Nucleus accumbens (tissue), 56 donors: ENCODE measurements around the gene NUBP2.

Experiments used
- DNase-seq, 56 donors: peaks; one replicate each; lab custom pipeline; 2025; lab: John Stamatoyannopoulos, UW

Gene NUBP2, protein sequence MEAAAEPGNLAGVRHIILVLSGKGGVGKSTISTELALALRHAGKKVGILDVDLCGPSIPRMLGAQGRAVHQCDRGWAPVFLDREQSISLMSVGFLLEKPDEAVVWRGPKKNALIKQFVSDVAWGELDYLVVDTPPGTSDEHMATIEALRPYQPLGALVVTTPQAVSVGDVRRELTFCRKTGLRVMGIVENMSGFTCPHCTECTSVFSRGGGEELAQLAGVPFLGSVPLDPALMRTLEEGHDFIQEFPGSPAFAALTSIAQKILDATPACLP

GRCh38 chr16:1782408-1783264 is at the start of gene NUBP2, which contains the start of gene SPSB3:
Gene NUBP2 (plus strand): TSS chr16:1782960. CDS start chr16:1783021, 61 bp downstream.
Gene SPSB3 (minus strand): TSS chr16:1782571. CDS start chr16:1781483, 1,088 bp downstream.
- DNase-seq = peak; percentile 90 to 100 (median 100)

- DNase-seq = no peak
Measured at GRCh38 chr16:1734123-1734522, 48.6 kb upstream of the NUBP2 start.

DNA sequence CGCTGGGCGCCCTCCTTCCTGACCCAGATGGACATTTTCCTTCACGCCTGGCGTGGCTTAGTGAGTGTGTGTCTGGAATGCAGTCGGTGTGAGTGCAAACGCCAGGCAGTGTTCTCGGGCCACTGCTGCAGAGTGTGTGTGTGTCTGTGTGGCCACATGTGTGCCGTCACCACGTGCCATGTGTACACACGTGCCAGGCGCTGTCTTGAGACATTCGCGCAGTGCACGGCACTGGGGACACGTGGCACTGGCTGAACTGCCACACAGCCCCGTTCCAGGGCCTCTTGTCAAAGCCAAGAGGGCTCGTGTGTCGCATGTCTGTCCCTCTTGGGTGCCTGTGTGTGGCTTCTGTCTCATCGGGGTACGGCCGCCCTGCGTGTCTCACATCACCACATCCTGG is 47.9 kb upstream of the NUBP2 start:
- DNase-seq = no peak

DNA sequence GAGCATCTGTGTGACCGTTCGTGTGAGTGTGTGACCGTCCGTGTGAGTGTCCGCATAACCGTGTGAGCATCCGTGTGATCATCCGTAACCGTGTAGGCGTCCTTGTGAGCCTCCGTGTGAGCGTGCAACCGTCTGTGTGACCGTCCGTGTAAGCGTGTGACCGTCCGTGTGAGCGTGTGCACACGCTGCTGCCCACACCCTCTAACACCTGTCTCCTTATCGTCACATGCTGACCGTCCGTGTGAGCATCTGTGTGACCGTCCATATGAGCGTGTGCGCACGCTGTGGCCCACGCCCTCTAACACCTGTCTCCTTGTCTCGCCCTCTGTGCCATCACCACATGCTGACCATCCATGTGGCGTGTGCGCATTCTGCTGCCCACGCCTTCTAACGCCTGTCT is 42.5 kb upstream of the NUBP2 start:
- DNase-seq = no peak

DNA sequence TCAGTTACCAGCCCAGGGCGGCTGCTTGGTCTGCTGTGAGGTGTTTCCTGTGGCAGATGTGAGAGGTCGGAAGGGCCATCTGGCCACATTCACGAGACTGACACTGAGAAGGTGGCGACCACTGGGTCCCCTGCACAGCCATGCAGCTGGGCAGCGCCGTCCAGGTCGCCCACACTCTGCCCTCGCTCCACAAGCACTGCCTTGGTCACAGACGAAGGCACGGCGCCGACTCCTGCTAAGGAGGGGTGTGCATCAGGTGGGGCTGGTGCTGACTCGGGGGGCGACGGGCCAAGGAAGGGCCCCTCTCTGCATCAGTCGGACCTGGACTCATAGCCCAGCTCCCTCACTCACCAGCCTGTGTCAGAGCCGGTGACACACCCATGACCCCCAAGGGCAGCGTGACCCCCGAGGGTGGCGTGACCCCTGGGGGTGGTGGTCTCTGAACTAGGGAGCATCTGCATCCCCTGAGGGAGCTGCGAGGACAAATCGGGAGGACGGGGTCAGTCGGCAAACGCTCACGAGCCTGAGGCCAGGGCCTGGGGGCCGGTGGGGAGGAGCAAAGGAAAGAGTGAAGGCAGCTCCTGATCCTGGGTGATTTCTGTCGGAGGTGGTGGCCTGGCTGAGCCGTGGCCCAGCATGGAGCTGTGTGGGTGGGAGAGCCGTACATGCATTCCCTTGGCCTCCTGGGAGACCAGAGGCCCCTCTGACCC is 41.8 kb upstream of the NUBP2 start:
- DNase-seq = no peak

DNA sequence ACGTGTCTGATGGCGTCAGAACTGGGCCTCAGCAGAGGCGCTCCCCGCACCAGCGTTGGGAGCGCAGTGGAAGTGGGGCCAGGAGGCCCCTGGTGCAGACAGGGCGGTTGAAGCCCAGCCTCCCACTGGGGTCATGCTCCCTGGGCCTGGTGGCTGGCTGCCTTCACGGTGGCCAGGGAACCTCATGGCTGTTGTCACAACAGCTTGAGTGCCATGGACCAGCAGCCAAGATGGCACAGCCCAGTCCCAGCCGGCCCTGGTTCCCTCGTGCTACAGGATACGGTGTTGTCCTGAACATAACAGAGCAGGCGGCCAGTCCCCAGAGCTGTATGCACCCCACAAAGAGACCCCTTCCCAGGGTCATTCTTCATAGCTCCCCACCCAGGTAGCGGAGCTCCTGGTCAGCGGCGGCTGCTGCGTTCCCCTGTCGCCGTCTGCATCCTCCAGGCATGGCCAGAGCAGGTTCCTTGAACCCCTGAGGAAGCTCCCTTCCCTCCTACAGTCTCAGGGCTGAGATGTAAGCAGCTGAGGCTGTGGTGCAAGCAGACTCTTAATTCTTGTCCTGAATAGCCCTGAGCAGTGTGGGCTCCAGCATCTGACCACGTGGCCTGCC is 41.1 kb upstream of the NUBP2 start:
- no peak for DNase-seq

GRCh38 chr16:1743376-1744337 is 39.1 kb upstream of the NUBP2 start:
- no peak for DNase-seq

DNA sequence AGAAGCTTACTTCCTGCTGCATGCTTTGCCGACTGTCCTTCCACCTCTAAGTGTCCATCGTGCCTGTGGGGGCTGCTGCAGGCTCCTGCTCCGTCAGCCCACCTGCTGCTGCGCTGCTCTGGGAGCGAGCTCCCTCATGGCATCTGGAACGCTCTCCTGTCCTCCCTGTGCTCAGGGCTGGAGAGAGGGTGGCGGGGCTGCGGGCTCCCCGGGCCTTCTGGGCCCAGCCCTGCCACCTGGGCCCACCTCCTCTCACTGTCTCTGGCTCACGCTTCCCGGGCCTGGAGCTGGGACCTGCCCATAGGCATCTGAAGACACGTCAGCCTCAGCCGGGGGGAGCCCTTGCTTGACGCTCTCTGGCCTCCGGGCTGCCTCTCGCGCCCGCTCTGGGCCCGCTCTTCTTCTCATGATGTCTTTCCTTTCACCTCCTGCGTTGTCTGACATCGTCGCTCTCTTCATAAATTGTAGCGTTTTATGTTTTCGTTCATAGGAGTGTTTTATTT is 38.4 kb upstream of the NUBP2 start:
- DNase-seq = no peak

DNA sequence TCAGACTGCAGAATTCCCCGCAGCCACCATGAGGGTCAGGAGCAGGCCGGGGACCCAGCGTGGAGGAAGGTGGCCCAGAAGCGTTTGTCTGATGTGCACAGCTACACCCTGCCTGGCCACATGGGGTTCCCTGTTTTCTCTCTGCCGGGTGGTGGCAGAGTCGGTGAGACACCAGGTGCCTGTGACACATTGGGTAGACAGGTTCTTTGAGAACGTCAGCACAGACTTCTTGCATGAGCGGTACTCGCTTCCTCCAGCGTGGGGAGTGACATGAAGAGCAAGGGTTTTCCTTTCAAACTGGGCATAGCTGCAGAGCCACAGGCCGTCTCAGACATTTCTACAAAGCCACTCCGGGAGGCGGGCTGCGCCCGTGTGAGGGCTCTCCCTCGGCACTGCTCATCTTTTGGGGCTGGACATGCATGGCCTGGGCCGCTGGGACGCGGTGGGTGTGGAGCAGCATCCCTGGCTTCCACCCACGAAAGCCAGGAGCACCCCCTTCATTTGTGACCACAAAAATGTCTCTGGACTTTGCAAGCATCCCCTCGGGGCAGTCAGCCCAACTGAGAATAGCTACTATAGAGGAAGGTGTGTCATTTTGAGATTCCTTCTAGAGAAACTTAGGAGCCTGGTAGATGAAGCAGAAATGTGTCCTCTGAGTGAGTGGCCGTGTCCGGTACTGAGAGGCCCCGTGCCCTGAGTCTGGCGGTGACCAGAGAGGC is 37.4 kb upstream of the NUBP2 start:
- no peak for DNase-seq

DNA sequence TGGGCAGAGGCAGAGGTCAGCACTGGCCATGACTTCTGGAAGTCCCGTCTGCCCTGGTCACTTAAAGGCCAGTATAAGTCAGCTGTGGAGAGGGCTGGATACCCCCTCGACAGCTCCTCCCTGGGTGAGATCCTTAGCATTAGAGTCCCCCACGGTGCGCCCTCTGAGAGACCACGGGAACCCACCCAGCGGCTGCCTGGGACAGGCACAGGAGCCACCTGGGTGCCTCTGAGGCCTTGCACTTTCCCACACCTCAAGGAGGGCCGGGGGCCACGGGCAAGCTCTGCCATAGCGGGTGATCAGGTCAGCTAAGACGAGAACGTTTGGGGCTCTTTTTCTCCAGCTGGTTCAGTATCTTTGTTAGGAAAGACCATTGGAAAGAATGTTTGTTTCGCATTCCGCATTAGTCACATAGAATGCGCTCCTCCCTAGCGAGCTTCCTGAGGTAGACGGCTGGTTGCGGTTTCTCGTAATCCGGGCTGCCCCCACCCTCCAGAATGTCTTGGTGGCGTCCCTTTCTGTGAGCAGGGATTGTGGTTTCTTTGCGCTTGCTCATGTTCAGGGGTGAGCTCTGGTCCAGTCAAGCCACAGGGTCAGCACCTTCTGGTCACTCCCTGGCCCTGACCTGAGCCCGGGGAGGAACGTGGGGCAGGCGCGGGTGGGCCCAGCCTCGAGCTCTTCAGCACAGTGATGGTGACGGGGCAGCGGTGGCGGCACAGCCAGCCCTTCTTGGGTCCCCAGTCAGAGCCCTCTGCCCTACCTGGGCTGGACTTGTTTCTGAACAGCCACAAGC is 36.7 kb upstream of the NUBP2 start:
- DNase-seq = no peak

DNA sequence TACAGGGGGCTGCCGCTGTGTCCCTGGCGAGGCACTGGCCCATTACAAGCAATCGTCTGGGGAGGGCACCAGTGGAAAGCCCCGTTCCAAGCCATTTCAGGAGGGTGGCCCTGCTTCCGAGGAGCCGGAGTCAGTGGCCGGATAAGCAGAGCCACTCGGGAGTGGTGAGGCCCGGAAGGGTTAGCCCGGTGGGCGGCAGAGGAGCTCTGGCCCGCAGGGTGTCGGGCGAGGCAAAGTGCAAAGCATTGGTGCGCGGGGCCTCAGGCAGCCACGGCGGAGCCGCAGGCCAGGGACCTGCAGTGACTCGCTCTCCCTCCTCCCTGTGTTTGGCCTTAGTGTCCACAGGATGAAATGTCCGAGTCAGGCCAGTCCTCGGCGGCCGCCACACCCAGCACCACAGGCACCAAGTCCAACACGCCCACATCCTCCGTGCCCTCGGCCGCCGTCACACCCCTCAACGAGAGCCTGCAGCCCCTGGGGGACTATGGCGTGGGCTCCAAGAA is 36.0 kb upstream of the NUBP2 start:
- DNase-seq = no peak

DNA sequence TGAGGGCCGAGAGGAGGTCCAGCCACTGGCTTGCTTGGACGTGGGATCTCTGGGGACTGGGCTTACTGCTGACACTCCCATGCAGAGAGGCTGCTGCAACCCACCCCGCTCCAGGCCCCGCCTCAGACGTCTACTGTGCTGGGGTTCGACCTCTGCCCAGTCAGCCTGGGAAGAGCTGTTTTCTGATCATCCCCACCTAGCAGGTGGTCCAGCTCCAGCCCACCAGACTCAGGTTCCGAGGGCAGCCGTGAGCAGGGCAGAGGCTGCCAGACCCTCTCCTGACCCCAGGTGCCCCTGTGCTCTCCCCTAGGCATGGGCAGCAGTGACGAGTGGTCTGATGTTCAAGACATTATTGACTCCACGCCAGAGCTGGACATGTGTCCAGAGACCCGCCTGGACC is 34.8 kb upstream of the NUBP2 start:
- no peak for DNase-seq

GRCh38 chr16:1749152-1750117 is 33.3 kb upstream of the NUBP2 start:
- no peak for DNase-seq

- no peak for DNase-seq
Measured at GRCh38 chr16:1751946-1752345, 30.8 kb upstream of the NUBP2 start.

DNA sequence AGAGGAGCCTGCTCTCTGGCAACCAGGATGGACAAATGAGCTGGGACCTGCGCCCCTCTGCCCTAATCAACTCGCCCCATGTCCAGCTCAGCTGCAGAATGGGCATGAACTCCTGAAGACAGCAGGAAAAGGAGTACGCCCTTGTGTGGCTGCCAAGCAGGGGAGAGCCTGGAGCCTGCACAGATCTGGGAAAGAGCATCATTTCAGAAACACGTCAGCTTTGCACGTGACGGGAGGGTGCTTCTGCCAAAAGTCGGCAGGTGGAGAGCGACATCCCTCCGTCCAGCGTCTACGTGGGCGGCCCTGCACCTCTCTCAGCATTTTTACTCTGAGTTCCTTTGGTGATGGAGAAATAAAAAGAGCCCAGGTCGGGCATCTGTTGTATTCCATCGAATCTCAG is 29.9 kb upstream of the NUBP2 start:
- DNase-seq = no peak

DNA sequence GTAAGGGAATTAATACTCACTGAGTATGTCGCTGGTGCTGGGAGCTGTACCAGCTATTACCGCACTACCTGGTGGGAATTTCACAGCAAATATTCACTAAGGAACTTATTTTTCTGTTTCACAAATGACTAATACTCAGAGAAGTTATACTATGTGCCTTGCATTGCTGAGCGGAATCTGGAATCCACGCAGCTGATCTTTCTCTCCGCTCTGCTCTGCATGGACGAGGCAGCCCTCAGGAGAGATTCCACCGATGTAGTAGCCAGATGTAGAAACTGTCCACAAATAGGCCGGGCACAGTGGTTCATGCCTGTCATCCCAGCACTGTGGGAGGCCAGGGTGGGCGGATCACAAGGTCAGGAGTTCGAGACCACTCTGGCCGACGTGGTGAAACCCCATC is 28.6 kb upstream of the NUBP2 start:
- DNase-seq = no peak
